ENCODE measurements around the gene CCNY.
A peak's percentile ranks its signal among the peaks of the same experiment; 100 is the strongest.
"Not testable (repeated sequence)": the region's sequence is repeated elsewhere in the genome, so short reads cannot be mapped to it uniquely, and the experiment has no call there.

CCNY gene

DNA sequence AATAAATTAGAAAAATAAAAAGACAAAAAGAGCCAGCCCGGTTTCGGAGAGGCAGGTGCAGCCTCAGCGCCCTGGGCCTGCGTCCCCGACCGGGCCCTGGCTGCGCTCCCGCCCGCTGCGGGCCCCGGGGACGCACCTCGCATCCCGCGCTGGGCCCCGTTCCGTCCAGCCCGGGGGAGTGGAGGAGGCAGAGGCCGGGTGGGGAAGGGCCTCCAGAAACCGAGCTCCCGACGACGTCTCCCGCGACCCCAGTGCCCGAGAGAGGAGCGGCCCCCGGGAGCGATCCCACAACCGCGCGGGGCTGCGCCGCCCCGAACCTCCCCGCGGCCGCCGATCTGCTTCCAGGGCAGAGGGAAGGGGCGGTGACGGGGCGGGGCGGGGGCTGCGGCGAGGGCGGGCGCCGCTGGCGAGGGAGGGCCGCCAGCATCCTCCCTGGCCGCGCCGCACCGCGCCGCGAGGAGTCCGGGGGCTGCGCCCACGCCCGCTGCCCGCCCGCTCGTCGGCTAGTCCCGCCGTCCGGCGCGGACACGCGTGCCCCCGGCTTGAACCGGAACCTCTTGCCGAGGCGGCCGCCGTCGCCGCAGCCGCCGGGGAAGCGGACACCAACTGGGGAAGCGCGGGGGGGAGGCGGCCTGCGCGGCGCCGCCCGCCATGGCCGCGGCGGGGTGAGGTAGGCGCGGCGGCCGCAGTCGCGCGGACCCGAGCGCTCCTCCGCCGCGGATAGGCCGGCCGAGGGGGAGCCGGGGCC, at the start of gene CCNY:
Gene CCNY (plus strand): TSS at position 426 of the 748 bp plus-strand sequence. CDS start 545 bp downstream, outside the sequence.
- FAIRE-seq, result no peak
- TF ChIP-seq POLR2A (IDR thresholded peaks at IDR 0.05; ENCODE audit: low read depth, low read length), result peak; percentile 86

GRCh38 chr10:35289198-35289597, 47.1 kb upstream of the CCNY start:
- TF ChIP-seq POLR2A (IDR thresholded peaks at IDR 0.05; ENCODE audit: low read depth, low read length), result no peak
- FAIRE-seq (no peak), DNase-seq (ENCODE audit: insufficient read length, low spot score) (no peak)

More for the DNA sequence above, at the start of gene CCNY:
- peak; percentile 69 for DNase-seq (ENCODE audit: insufficient read length, low spot score)

DNA sequence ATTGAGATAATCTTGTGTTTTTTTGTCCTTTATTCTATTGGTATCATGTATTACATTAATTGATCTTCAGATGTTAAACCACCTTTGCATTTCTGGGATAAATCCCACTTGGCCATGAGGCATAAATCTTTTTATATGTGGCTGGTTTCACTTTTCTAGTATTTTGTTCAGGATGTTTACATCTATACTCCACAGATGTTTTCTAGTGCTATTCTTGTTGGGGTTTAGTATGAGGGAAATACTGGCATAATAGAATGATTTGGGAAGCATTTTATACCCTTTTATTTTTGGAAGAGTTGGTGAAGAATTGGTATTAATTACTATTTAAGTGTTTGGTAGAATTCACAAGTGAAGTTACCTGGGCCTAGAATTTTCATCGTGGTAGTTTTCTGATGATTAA, 41.8 kb upstream of the CCNY start:
- TF ChIP-seq POLR2A (IDR thresholded peaks at IDR 0.05; ENCODE audit: low read depth, low read length), result no peak
- peak; percentile 55 for FAIRE-seq
- DNase-seq (ENCODE audit: insufficient read length, low spot score), result no peak

- TF ChIP-seq POLR2A (IDR thresholded peaks at IDR 0.05; ENCODE audit: low read depth, low read length), result no peak
- no peak for DNase-seq (ENCODE audit: insufficient read length, low spot score)
- no peak for FAIRE-seq
Observed at GRCh38 chr10:35299016-35299415, 37.3 kb upstream of the CCNY start.

DNA sequence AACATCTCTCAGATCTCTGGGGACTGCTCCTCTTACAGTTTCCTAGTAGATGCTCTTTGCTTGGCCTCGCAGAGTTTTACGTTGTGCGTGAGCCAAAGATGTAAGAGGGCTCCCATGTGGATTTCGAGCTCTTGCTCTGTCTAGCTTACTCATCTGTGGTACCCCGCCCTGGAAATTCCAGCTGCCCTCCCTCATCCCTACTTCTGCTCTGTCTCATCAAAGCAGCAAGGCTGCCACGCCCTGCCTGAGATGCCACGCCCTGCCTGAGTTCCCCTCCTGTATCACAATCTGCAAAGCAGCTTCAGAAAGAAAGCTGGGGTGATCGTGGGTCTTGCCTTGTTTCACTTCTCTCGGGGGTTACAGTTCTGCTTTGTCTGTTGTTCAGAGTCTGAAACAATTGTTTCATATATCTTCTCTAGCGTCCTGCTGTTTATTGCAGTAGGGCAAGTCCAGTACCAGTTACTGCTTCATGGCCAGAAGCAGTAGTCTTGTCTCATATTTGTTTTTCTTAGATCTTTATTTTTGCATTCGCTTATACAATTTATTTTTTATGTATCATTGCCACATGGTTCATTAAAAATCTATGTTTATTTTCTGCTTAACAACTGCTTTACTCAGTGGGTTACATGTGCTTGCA, 36.1 kb upstream of the CCNY start:
- no peak for TF ChIP-seq POLR2A (IDR thresholded peaks at IDR 0.05; ENCODE audit: low read depth, low read length)
- FAIRE-seq, result peak; percentile 98
- DNase-seq (ENCODE audit: insufficient read length, low spot score), result peak; percentile 70

DNA sequence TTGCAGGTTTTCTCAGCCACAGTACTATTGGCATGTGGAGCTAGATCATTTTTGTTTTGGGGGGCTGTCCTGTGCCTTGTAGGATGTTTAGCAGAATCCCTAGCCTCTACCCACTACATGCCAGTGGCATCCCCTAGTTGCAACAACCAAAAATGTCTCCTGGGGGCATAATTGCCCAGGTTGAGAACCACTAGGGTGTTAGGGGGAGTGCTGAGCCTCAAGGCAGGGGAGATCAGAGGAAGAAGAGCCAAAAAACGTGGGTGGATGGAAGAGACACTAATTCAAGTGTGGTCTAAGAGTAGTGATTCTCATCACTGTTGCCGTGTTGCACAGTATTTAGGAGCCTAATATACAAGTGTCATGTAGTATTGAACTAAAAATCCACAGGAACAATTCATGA, 31.7 kb upstream of the CCNY start:
- FAIRE-seq (no peak), DNase-seq (ENCODE audit: insufficient read length, low spot score) (no peak)
- no peak for TF ChIP-seq POLR2A (IDR thresholded peaks at IDR 0.05; ENCODE audit: low read depth, low read length)

DNA sequence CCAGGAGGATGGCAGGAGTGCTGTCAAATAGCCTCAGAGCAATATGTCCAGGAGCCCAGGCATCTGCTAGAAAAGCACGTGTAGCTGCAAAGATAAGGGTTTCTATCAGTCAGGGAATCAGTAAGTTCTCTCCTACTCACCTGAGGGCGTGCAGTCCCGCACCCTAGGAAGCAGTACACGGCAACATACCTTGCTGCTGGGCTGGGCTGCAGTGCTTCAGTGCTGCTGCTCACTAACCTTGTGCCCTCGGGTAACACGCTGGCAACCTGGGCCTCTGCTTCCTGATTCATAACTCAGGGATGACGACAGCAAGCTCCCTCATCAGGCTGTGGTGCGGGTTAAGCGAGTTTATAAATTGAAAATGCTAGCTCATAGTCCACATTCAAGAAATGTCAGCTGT, 29.5 kb upstream of the CCNY start:
- peak; percentile 45 for FAIRE-seq
- DNase-seq (ENCODE audit: insufficient read length, low spot score), result peak; percentile 15
- TF ChIP-seq POLR2A (IDR thresholded peaks at IDR 0.05; ENCODE audit: low read depth, low read length), result no peak

- FAIRE-seq (no peak), DNase-seq (ENCODE audit: insufficient read length, low spot score) (no peak)
- no peak for TF ChIP-seq POLR2A (IDR thresholded peaks at IDR 0.05; ENCODE audit: low read depth, low read length)
Observed at GRCh38 chr10:35307297-35307696, 29.0 kb upstream of the CCNY start.

DNA sequence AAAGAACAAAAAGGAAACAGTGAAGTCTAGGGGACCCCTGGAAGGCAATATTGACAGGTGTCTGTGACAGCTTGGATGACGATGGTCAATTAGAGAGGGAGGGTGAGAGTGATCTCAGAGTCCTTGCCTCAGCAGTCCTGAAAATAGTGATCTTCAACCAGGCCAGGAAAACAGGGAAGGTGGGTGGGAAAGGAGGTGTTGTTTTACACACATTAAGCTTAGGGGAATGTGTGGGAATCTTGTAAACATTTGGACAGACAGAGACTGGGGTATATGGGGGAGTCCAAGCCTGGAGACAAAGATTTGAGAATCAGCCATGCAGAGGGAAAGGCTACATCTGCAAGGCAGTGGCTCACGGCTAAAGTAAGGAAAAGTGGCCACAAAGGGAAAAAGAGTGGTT, 27.5 kb upstream of the CCNY start:
- FAIRE-seq (no peak), DNase-seq (ENCODE audit: insufficient read length, low spot score) (no peak)
- no peak for TF ChIP-seq POLR2A (IDR thresholded peaks at IDR 0.05; ENCODE audit: low read depth, low read length)

GRCh38 chr10:35314142-35314541, 22.2 kb upstream of the CCNY start:
- not testable (repeated sequence) for DNase-seq (ENCODE audit: insufficient read length, low spot score); FAIRE-seq

GRCh38 chr10:35315235-35315634, 21.1 kb upstream of the CCNY start:
- FAIRE-seq; DNase-seq (ENCODE audit: insufficient read length, low spot score): not testable (repeated sequence)

DNA sequence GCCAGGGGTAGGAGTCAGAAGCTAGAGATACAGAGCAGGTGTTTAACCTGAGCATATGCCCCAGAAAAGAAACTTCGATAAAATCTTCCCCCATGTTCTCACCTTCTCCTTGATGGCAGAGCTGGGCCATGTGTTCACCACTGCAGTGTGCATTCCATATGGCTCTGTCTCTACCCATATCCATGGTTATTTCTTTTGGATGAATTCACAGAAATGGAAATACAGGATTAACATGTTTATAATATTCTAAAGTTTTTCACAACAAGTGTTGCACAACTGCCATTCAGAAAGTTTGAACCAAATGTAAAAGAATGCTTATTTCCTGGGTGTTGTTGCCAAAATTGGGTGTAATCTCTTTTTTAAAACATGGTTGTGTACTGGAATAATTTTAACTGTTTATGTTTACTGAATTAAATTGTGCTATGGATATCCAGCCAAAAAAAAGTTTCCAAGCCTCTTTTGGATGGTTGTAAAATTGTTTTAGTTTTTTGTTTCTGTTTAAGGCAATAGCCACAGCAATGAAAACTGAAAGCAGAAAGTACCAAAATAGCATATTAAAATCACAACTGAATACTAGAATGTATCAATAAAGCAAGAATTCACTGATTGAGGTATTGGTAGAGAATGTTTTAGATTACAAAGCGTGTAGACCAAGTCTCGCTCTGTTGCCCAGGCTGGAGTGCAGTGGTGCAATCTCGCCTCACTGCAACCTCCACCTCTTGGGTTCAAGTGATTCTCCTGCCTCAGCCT, 19.9 kb upstream of the CCNY start:
- TF ChIP-seq POLR2A (IDR thresholded peaks at IDR 0.05; ENCODE audit: low read depth, low read length), result no peak
- DNase-seq (ENCODE audit: insufficient read length, low spot score) (no peak), FAIRE-seq (no peak)

DNA sequence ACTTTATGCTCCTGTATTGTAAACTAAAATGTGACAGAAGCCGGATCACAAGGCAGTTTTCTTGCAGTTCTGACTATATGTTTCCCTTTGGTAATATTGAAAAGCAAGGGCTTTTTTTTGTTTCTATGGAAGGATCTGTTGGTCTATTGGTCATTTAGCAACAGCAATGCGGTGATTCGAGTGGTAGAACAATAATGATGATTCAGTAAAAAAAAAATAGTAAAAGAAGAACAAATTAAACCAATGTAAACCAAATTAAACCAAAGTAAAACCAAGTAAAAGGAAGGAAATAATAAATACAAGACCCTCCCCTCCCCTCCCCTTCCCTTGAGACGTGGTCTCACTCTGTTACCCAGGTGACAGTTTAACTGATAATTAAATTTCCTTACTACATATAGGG, 17.8 kb upstream of the CCNY start:
- no peak for DNase-seq (ENCODE audit: insufficient read length, low spot score)
- no peak for FAIRE-seq
- TF ChIP-seq POLR2A (IDR thresholded peaks at IDR 0.05; ENCODE audit: low read depth, low read length), result no peak

GRCh38 chr10:35320341-35320740, 16.0 kb upstream of the CCNY start:
- DNase-seq (ENCODE audit: insufficient read length, low spot score), result no peak
- no peak for TF ChIP-seq POLR2A (IDR thresholded peaks at IDR 0.05; ENCODE audit: low read depth, low read length)
- no peak for FAIRE-seq

Data from H54 (cell line).